ENCODE measurements around the gene HNRNPH3. TPM values are rescaled to one million over a fixed set of nuclear protein-coding genes. Genes with fewer than 3 reads are reported as not detected.

HNRNPH3 gene
- total and polyA plus RNA-seq, 2 donors (not counting 1 experiment from before 2014, with no cell fraction given), result 23.6 to 124 TPM

DNA sequence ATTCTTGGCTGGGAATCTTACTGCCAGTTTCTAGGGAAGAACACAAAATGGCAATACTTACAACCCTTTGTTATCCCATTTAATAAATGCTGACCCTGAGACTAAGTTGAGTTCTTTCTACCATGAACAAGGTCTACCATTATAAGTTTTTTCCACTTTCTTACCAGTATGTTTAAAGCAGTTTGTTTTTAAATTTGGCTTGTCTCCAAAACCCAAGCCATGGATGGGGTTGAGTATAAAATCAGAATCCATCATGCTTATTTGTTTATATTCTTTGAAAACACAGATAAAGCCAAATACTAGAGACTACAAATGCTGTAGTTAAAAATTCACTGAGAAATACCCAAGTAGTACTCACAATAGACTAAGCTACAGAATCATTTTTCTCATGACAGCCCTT, 41.1 kb upstream of the HNRNPH3 start:
- TF ChIP-seq EZH2 (IDR thresholded peaks at IDR 0.05; ENCODE audit: borderline replicate concordance, insufficient read depth, low read depth, low read length, poor library complexity, severe bottlenecking), result no peak
- TF ChIP-seq, protein P1, sequence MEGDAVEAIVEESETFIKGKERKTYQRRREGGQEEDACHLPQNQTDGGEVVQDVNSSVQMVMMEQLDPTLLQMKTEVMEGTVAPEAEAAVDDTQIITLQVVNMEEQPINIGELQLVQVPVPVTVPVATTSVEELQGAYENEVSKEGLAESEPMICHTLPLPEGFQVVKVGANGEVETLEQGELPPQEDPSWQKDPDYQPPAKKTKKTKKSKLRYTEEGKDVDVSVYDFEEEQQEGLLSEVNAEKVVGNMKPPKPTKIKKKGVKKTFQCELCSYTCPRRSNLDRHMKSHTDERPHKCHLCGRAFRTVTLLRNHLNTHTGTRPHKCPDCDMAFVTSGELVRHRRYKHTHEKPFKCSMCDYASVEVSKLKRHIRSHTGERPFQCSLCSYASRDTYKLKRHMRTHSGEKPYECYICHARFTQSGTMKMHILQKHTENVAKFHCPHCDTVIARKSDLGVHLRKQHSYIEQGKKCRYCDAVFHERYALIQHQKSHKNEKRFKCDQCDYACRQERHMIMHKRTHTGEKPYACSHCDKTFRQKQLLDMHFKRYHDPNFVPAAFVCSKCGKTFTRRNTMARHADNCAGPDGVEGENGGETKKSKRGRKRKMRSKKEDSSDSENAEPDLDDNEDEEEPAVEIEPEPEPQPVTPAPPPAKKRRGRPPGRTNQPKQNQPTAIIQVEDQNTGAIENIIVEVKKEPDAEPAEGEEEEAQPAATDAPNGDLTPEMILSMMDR (IDR thresholded peaks at IDR 0.05), result no peak
- no peak overlapping the region for H3K9ac ChIP-seq (ENCODE audit: low read length)
- no peak overlapping the region for H3K4me2 ChIP-seq (replicated peaks; ENCODE audit: low read depth, low read length, poor library complexity, severe bottlenecking)
- ChIA-PET CTCF (no interaction called here), POLR2A (no interaction called here)
- H2AFZ ChIP-seq (ENCODE audit: insufficient read depth, low read depth, low read length, poor library complexity, severe bottlenecking), result no peak overlapping the region
- H3K36me3 ChIP-seq (replicated peaks in 1 of 2; ENCODE audit: control extremely low read depth in 1 of 2, control insufficient read depth in 1 of 2, extremely low read depth in 1 of 2, insufficient read depth in 2 of 2, low read length in 1 of 2), result no peaks in the 10 kb centered on the region
- H3K4me3 ChIP-seq (ENCODE audit: control extremely low read depth in 1 of 5, extremely low read depth in 1 of 5, insufficient read depth in 1 of 5, low read depth in 2 of 5, low read length in 4 of 5), result no peak overlapping the region
- DNase-seq (no peak), ATAC-seq (ENCODE audit: low read depth) (no peak)
- no peaks in the 10 kb centered on the region for H3K27me3 ChIP-seq (replicated peaks in 1 of 4; ENCODE audit: control extremely low read depth in 1 of 4, control insufficient read depth in 3 of 4, insufficient read depth in 4 of 4, low read length in 3 of 4)
- H3K27ac ChIP-seq (ENCODE audit: low read length in 2 of 2), result no peak overlapping the region
- Mint-ChIP-seq H3K27me3 (no peaks in the 10 kb centered on the region), H3K4me3 (no peak overlapping the region), H3K4me1 (no peaks in the 10 kb centered on the region), H3K9me3 (ENCODE audit: insufficient read depth) (no peaks in the 10 kb centered on the region), H3K27ac (no peak overlapping the region)
- no peaks in the 10 kb centered on the region for H3K9me3 ChIP-seq (ENCODE audit: control extremely low read depth in 1 of 3, control insufficient read depth in 2 of 3, insufficient read depth in 1 of 3, low read length in 2 of 3)
- no peaks in the 10 kb centered on the region for H3K4me1 ChIP-seq (ENCODE audit: control insufficient read depth in 2 of 2, insufficient read depth in 2 of 2, low read length in 2 of 2)
- no peaks in the 10 kb centered on the region for H3K79me2 ChIP-seq (ENCODE audit: control insufficient read depth, insufficient read depth, low read length)
- H4K20me1 ChIP-seq (ENCODE audit: control insufficient read depth, insufficient read depth, low read length, poor library complexity, severe bottlenecking), result no peaks in the 10 kb centered on the region
- intact Hi-C loops (cut with micrococcal nuclease), result no loop called here

DNA sequence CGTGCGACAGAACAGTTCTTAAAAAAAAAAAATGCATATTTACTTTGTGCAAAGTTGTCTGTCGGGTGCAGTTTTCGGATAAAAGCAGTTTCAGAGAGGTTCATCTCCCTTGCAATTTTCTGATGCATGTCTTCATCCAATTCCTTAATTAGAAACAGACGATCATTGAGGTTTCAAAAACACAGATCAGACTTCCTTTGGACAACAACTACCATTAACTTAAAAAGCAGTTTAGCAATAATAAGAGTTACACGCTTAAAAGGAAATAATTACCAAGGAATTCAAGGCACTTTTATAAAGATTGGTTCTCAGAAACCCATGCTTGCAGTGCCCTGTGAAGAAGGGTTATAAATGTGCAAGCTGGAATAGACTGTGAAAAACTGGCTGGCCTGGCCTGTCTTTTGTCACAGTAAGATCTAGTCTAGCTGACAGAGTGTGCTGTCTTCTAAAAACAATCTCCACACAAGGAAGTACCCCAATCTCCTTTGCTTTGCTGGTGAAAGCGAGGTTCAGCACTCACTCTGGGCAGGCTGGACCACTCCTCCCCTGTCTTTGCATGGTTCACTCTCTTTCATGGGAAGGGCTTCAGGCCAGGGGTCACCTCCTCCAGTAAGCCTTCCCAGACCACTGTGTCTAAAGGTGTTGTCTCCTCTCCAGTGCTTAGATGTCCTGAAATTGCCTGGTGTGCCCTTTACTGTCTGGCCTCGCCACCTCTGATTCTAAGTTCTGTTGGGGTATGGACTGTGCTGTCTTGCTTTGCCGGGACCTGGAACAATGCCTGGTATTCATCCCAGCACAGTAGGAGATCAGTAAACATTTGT, 34.8 kb upstream of the HNRNPH3 start:
- H4K20me1 ChIP-seq (ENCODE audit: control insufficient read depth, insufficient read depth, low read length, poor library complexity, severe bottlenecking), result no peaks in the 10 kb centered on the region
- H3K79me2 ChIP-seq (ENCODE audit: control insufficient read depth, insufficient read depth, low read length), result no peaks in the 10 kb centered on the region
- no peaks in the 10 kb centered on the region for H3K9me3 ChIP-seq (ENCODE audit: control extremely low read depth in 1 of 3, control insufficient read depth in 2 of 3, insufficient read depth in 1 of 3, low read length in 2 of 3)
- intact Hi-C loops (cut with micrococcal nuclease), result no loop called here
- no peaks in the 10 kb centered on the region for H3K36me3 ChIP-seq (replicated peaks in 1 of 2; ENCODE audit: control extremely low read depth in 1 of 2, control insufficient read depth in 1 of 2, extremely low read depth in 1 of 2, insufficient read depth in 2 of 2, low read length in 1 of 2)
- H3K27ac ChIP-seq (ENCODE audit: low read length in 2 of 2), result no peak overlapping the region
- H3K4me3 Mint-ChIP-seq, result peak overlapping the region; percentile 44
- no peak overlapping the region for H3K4me2 ChIP-seq (replicated peaks; ENCODE audit: low read depth, low read length, poor library complexity, severe bottlenecking)
- no peaks in the 10 kb centered on the region for H3K9me3 Mint-ChIP-seq (ENCODE audit: insufficient read depth)
- H3K27me3 Mint-ChIP-seq, result no peaks in the 10 kb centered on the region
- peaks cover 36% of the 10 kb centered on the region for H3K4me1 Mint-ChIP-seq
- no peaks in the 10 kb centered on the region for H3K27me3 ChIP-seq (replicated peaks in 1 of 4; ENCODE audit: control extremely low read depth in 1 of 4, control insufficient read depth in 3 of 4, insufficient read depth in 4 of 4, low read length in 3 of 4)
- CTCF ChIA-PET, result no interaction called here
- no peak for ATAC-seq (ENCODE audit: low read depth)
- POLR2A ChIA-PET, result no interaction called here
- no peak overlapping the region for H3K27ac Mint-ChIP-seq
- whole genome bisulfite sequencing (ENCODE audit: insufficient coverage), result 97% methylated on average over 3 of the region's 9 CpGs
- no peak for DNase-seq
- H3K4me1 ChIP-seq (ENCODE audit: control insufficient read depth in 2 of 2, insufficient read depth in 2 of 2, low read length in 2 of 2), result peaks cover 22 to 24% of the 10 kb centered on the region in 2 donors
- no peak overlapping the region for H3K4me3 ChIP-seq (ENCODE audit: control extremely low read depth in 1 of 5, extremely low read depth in 1 of 5, insufficient read depth in 1 of 5, low read depth in 2 of 5, low read length in 4 of 5)
- H2AFZ ChIP-seq (ENCODE audit: insufficient read depth, low read depth, low read length, poor library complexity, severe bottlenecking), result peak overlapping the region; percentile 5
- no peak overlapping the region for H3K9ac ChIP-seq (ENCODE audit: low read length)
- TF ChIP-seq, protein P1 (IDR thresholded peaks at IDR 0.05), result no peak
- TF ChIP-seq EZH2 (IDR thresholded peaks at IDR 0.05; ENCODE audit: borderline replicate concordance, insufficient read depth, low read depth, low read length, poor library complexity, severe bottlenecking), result no peak
